Nephron progenitor cell (in vitro differentiated cells): ENCODE measurements around the gene RTL5.
A peak's percentile ranks its signal among the peaks of the same experiment; 100 is the strongest.

ENCODE experiments used
- DNase-seq: peaks from one replicate; pipeline ENCODE4 v3.0.0; 2021
- H3K27ac Mint-ChIP-seq: 2 replicates; pipeline ENCODE4 v1.8.0; 2021; ENCODE audit warnings: mild to moderate bottlenecking, moderate library complexity, mixed read lengths
- H3K27me3 Mint-ChIP-seq: 2 replicates; pipeline ENCODE4 v1.8.0; 2021; ENCODE audit warnings: mild to moderate bottlenecking, low read depth, mixed read lengths; ENCODE audit not compliant: poor library complexity
- H3K36me3 Mint-ChIP-seq: 2 replicates; pipeline ENCODE4 v1.8.0; 2021; ENCODE audit warnings: low read depth, mixed read lengths
- H3K4me1 Mint-ChIP-seq: 2 replicates; pipeline ENCODE4 v1.8.0; 2021; ENCODE audit warnings: mixed read lengths
- H3K4me3 Mint-ChIP-seq: 2 replicates; pipeline ENCODE4 v1.8.0; 2021; ENCODE audit warnings: mild to moderate bottlenecking, moderate library complexity, mixed read lengths
- H3K9me3 Mint-ChIP-seq: 2 replicates; pipeline ENCODE4 v1.8.0; 2021; ENCODE audit warnings: mild to moderate bottlenecking, moderate library complexity, mixed read lengths
- CTCF ChIP-seq: fragments of 200-600 bp; sonication (generic); IDR thresholded peaks from 2 replicates; pipeline ENCODE4 v1.5.0; 2021; ENCODE audit warnings: antibody characterized with exemption

RTL5 gene

GRCh38 chrX:72117636-72118210, 14.0 kb downstream of the RTL5 start:
- Mint-ChIP-seq H3K4me3 (no peak overlapping the region), H3K27me3 (peaks cover 7% of the 10 kb centered on the region), H3K27ac (no peak overlapping the region), H3K4me1 (peaks cover 46% of the 10 kb centered on the region), H3K9me3 (peaks cover 29% of the 10 kb centered on the region), H3K36me3 (no peaks in the 10 kb centered on the region)
- TF ChIP-seq CTCF: no peak
- no peak for DNase-seq

GRCh38 chrX:72115380-72115779, 16.3 kb downstream of the RTL5 start:
- Mint-ChIP-seq H3K4me1 (peaks cover 35% of the 10 kb centered on the region), H3K4me3 (no peak overlapping the region), H3K36me3 (no peaks in the 10 kb centered on the region), H3K27me3 (peaks cover 7% of the 10 kb centered on the region), H3K9me3 (peaks cover 37% of the 10 kb centered on the region), H3K27ac (no peak overlapping the region)
- no peak for DNase-seq
- no peak for TF ChIP-seq CTCF

DNA sequence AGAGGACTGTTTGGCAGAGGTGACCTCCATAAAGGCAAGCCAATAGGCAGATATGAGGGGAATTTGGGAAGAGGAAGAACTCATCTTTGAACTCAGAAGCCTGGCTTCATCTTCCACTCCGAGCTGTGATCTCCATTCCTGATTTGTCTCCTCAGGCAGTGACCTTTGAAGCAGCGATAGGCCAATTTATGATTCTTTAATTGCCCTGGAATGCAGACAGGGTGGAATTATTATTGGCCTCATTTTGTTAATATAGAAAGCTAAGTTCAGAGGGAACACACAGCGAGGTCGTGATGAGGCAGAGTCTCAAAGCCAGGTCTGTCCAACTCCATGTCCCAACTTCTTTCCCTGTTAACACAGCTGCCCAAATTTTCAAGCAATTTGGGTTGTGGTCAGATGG, 16.9 kb downstream of the RTL5 start:
- Mint-ChIP-seq H3K36me3 (no peaks in the 10 kb centered on the region), H3K27ac (no peak overlapping the region), H3K27me3 (peaks cover 5% of the 10 kb centered on the region), H3K9me3 (peaks cover 37% of the 10 kb centered on the region), H3K4me3 (no peak overlapping the region), H3K4me1 (peaks cover 40% of the 10 kb centered on the region)
- TF ChIP-seq CTCF: no peak
- no peak for DNase-seq

DNA sequence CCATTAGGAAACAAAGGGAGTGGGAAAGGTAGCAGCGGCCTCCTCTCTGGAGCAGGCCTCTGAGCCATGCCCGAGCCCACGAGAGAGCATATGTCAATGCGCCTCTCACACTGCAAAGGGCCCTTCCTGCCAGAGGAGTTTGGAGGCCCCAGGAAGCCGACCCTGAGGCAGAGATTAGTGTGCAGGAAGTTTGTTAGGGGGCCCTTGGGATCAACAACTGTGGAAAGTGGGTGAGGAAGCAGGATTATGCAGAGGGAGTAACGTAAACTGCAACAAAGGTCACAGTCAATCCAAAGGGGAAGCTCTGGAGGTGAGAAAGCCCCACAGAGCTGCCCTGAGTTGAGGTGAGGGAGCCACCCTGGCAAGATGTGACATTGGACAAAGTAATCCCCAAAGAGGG, 17.4 kb downstream of the RTL5 start:
- Mint-ChIP-seq H3K36me3 (no peaks in the 10 kb centered on the region), H3K4me3 (no peak overlapping the region), H3K4me1 (peaks cover 41% of the 10 kb centered on the region), H3K9me3 (peaks cover 34% of the 10 kb centered on the region), H3K27ac (peak overlapping the region; percentile 10), H3K27me3 (peaks cover 5% of the 10 kb centered on the region)
- TF ChIP-seq CTCF: no peak
- no peak for DNase-seq

DNA sequence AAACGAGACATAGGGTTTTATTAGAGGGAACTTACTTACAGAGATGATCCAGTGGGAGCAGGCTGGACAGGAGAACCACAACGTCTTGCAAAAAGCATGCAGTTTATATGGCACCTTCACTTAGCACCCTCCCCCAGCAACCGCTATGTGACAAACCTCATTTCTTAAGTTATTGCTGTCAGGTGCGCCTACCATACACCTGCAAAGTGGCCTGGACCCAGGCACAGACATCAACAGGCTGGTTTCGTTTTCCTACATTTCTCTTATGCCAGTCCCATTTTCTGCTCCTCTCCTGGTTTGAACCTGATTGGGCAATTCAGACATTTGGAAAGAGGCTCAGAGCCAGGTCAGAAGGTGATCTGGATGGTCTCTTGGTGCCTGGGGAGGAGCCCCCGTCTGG, 18.3 kb downstream of the RTL5 start:
- Mint-ChIP-seq H3K27ac (no peak overlapping the region), H3K27me3 (peaks cover 5% of the 10 kb centered on the region), H3K36me3 (no peaks in the 10 kb centered on the region), H3K4me3 (no peak overlapping the region), H3K4me1 (peaks cover 41% of the 10 kb centered on the region), H3K9me3 (peaks cover 42% of the 10 kb centered on the region)
- no peak for DNase-seq
- no peak for TF ChIP-seq CTCF

GRCh38 chrX:72110876-72111708, 20.6 kb downstream of the RTL5 start:
- DNase-seq: no peak
- Mint-ChIP-seq H3K4me1 (peaks cover 44% of the 10 kb centered on the region), H3K36me3 (peaks cover 5% of the 10 kb centered on the region), H3K9me3 (peaks cover 58% of the 10 kb centered on the region), H3K27ac (no peak overlapping the region), H3K4me3 (no peak overlapping the region), H3K27me3 (no peaks in the 10 kb centered on the region)
- no peak for TF ChIP-seq CTCF
